ENCODE results near the gene FAF1. TPM values are rescaled to one million over a fixed set of nuclear protein-coding genes. Genes with fewer than 3 reads are reported as not detected.
"Not testable (repeated sequence)": the region's sequence is repeated elsewhere in the genome, so short reads cannot be mapped to it uniquely, and the experiment has no call there.

FAF1 gene
- total RNA-seq, 2 donors from 2014 or later = 17.8 to 27.5 TPM

DNA sequence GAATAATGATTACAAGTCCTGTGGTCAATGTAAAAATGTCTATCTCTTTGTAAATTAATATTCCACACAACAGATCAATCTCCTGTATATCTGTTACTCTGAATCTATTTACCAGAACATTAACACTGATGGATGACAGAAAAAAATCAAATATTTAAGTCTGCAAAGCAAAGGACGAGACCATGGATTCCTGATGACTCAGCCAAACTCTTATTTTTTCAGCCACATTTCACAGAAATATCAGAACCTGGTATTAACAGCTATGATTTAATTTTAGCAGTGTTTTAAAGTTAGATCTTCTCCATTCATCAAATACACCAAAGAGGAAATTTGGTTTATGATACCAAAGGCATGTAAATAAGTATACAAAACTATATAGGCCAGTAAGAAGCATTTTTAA, 46.1 kb downstream of the FAF1 start:
- intact Hi-C loops (cut with DNase I) = no loop called here
- Histone ChIP-seq H3K9me3 (no peaks in the 10 kb centered on the region), H3K4me1 (no peaks in the 10 kb centered on the region), H3K4me3 (no peak overlapping the region), H3K36me3 (replicated peaks in 1 of 2; ENCODE audit: insufficient read depth in 1 of 2, low read depth in 2 of 2) (no peaks in the 10 kb centered on the region), H3K27me3 (no peaks in the 10 kb centered on the region), H3K27ac (no peak overlapping the region)
- DNase-seq (no peak), ATAC-seq (no peak)
- WGBS, 2 donors = 85 to 88% methylated on average over 1 of the region's 1 CpG
- no peak for TF ChIP-seq POLR2A (IDR thresholded peaks at IDR 0.05)
- TF ChIP-seq, protein P1, sequence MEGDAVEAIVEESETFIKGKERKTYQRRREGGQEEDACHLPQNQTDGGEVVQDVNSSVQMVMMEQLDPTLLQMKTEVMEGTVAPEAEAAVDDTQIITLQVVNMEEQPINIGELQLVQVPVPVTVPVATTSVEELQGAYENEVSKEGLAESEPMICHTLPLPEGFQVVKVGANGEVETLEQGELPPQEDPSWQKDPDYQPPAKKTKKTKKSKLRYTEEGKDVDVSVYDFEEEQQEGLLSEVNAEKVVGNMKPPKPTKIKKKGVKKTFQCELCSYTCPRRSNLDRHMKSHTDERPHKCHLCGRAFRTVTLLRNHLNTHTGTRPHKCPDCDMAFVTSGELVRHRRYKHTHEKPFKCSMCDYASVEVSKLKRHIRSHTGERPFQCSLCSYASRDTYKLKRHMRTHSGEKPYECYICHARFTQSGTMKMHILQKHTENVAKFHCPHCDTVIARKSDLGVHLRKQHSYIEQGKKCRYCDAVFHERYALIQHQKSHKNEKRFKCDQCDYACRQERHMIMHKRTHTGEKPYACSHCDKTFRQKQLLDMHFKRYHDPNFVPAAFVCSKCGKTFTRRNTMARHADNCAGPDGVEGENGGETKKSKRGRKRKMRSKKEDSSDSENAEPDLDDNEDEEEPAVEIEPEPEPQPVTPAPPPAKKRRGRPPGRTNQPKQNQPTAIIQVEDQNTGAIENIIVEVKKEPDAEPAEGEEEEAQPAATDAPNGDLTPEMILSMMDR (IDR thresholded peaks at IDR 0.05) = no peak

DNA sequence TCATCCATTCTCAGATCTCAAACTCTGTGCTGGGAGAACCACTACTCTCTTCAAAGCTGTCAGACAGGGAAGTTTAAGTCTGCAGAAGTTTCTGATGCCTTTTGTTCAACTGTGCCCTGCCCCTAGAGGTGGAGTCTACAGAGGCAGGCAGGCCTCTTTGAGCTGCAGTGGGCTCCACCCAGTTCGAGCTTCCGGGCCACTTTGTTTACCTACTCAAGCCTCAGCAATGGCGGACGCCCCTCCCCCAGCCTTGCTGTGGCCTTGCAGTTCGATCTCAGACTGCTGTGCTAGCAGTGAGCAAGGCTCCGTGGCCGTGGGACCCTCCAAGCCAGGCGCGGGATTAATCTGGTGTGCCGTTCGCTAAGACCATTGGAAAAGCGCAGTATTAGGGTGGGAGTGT, 49.7 kb downstream of the FAF1 start:
- H3K36me3 ChIP-seq (replicated peaks in 1 of 2; ENCODE audit: insufficient read depth in 1 of 2, low read depth in 2 of 2); H3K4me1 ChIP-seq; H3K4me3 ChIP-seq; DNase-seq; H3K9me3 ChIP-seq; H3K27ac ChIP-seq; ATAC-seq; H3K27me3 ChIP-seq; intact Hi-C loops (cut with DNase I): not testable (repeated sequence)
- WGBS, 2 donors = 93 to 97% methylated on average over 4 to 12 of the region's 12 CpGs

DNA sequence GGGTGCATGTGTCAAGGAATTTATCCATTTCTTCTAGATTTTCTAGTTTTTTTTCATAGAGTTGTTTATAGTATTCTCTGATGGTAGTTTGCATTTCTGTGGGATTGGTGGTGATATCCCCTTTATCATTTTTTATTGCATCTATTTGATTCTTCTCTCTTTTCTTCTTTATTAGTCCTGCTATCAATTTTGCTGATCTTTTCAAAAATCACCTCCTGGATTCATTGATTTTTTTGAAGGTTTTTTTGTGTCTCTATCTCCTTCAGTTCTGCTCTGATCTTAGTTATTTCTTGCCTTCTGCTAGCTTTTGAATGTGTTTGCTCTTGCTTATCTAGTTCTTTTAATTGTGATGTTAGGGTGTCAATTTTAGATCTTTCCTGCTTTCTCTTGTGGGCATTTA, 52.5 kb downstream of the FAF1 start:
- H3K4me1 ChIP-seq; H3K27ac ChIP-seq; H3K9me3 ChIP-seq; H3K27me3 ChIP-seq; ATAC-seq; DNase-seq; H3K36me3 ChIP-seq (replicated peaks in 1 of 2; ENCODE audit: insufficient read depth in 1 of 2, low read depth in 2 of 2); H3K4me3 ChIP-seq; intact Hi-C loops (cut with DNase I): not testable (repeated sequence)

DNA sequence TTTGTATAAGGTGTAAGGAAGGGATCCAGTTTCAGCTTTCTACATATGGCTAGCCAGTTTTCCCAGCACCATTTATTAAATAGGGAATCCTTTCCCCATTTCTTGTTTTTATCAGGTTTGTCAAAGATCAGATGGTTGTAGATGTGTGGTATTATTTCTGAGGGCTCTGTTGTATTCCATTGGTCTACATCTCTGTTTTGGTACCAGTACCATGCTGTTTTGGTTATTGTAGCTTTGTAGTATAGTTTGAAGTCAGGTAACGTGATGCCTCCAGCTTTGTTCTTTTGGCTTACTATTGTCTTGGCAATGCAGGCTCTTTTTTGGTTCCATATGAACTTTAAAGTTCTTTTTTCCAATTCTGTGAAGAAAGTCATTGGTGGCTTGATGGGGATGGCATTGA, 54.0 kb downstream of the FAF1 start:
- H3K36me3 ChIP-seq (replicated peaks in 1 of 2; ENCODE audit: insufficient read depth in 1 of 2, low read depth in 2 of 2); H3K9me3 ChIP-seq; H3K27ac ChIP-seq; H3K4me1 ChIP-seq; intact Hi-C loops (cut with DNase I); H3K27me3 ChIP-seq; H3K4me3 ChIP-seq; DNase-seq; ATAC-seq: not testable (repeated sequence)
- WGBS, 2 donors = 96% methylated on average over 1 of the region's 1 CpG

DNA sequence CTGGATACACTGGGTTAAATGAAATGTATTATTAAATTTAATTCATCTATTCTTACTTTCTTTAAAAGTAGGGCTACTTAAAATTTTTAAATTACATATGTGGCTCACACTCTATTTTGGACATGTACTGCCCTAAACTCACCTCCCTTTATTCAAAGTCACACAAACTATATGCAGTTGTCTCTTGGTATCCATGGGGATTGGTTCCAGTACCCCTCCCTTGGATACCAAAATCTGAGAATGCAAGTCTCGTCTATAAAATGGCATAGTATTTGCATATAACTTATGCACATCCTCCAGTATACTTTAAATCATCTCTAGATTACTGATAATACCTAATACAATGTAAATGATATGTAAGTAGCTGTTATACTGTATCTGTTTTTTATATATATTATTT, 57.6 kb downstream of the FAF1 start:
- H3K36me3 ChIP-seq (replicated peaks in 1 of 2; ENCODE audit: insufficient read depth in 1 of 2, low read depth in 2 of 2) = no peaks in the 10 kb centered on the region

DNA sequence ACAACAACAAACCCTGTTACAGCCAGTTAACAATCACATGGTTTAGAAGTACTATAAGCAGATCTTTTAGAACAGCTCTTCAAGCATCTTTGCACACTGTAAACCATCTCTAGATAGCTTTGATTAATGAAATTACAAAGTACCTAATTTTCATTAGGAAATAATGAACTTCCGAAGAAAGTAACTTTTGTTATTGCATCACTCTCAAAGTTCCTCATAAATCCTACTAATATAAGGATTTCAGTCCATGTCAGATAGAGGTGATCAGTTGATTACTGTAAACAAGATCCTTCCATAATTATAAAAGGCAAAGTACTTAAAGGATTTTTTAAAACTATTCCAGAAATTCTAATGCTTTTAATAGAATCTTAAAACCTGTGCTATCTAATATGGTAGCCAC, 58.2 kb downstream of the FAF1 start:
- no peak overlapping the region for H3K27ac ChIP-seq
- WGBS, 2 donors = 0% methylated on average over 1 of the region's 1 CpG
- no peak overlapping the region for H3K4me3 ChIP-seq
- TF ChIP-seq POLR2A (IDR thresholded peaks at IDR 0.05) = no peak
- TF ChIP-seq, protein P1 (IDR thresholded peaks at IDR 0.05) = no peak
- intact Hi-C loops (cut with DNase I) = no loop called here
- no peak for DNase-seq
- no peaks in the 10 kb centered on the region for H3K27me3 ChIP-seq
- no peaks in the 10 kb centered on the region for H3K36me3 ChIP-seq (replicated peaks in 1 of 2; ENCODE audit: insufficient read depth in 1 of 2, low read depth in 2 of 2)
- no peak for ATAC-seq
- H3K9me3 ChIP-seq = no peaks in the 10 kb centered on the region
- no peaks in the 10 kb centered on the region for H3K4me1 ChIP-seq

More for the DNA sequence above, 57.6 kb downstream of the FAF1 start:
- Histone ChIP-seq H3K9me3 (no peaks in the 10 kb centered on the region), H3K4me3 (no peak overlapping the region), H3K27ac (no peak overlapping the region), H3K27me3 (no peaks in the 10 kb centered on the region), H3K4me1 (no peaks in the 10 kb centered on the region)
- WGBS, 2 donors = 91 to 94% methylated on average over 1 of the region's 1 CpG
- intact Hi-C loops (cut with DNase I) = no loop called here
- DNase-seq = no peak
- no peak for ATAC-seq
- TF ChIP-seq, protein P1 (IDR thresholded peaks at IDR 0.05) = no peak
- TF ChIP-seq POLR2A (IDR thresholded peaks at IDR 0.05) = no peak
